ENCODE data around the gene HES4. TPM values are rescaled to one million over a fixed set of nuclear protein-coding genes. Genes with fewer than 3 reads are reported as not detected.

The HES4 gene
- total and polyA plus RNA-seq, 2 donors (not counting 3 experiments of a cell fraction or from before 2014, with no cell fraction given): 30.5 to 37.6 TPM

DNA sequence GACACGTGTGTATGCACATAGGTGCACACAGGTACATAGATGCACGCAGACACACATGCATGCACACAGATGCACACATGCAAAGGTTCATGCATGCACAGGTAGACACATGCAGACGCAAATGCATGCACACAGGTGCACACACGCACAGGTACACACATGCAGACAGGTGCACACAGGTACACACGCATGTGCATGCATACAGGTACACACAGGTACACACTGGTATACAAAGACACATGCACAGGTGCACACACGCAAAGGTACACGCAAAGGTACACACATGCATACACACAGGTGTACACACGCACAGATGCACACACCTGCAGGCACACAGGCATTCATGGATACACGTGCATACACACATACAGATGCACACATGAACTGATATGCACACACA is 49.6 kb downstream of the HES4 start:
- intact Hi-C loops (cut with micrococcal nuclease) (no loop called here), dilution Hi-C loops (cut with MboI; ENCODE audit: extremely low pct_ligation_motif_present, low sequenced_read_pairs) (no loop called here)
- Histone ChIP-seq H3K27ac (ENCODE audit: insufficient read depth, low read depth, low read length) (no peak overlapping the region), H4K20me1 (replicated peaks; ENCODE audit: control insufficient read depth, extremely low read depth, insufficient read depth, low read length) (no peaks in the 10 kb centered on the region), H3K9me3 (replicated peaks; ENCODE audit: control insufficient read depth, insufficient read depth, low read length) (no peaks in the 10 kb centered on the region), H2AFZ (ENCODE audit: low read depth, low read length) (no peak overlapping the region), H3K4me3 (replicated peaks in 1 of 3; ENCODE audit: insufficient read depth in 1 of 3, low read depth in 1 of 3, low read length in 3 of 3) (no peak overlapping the region), H3K27me3 (ENCODE audit: control insufficient read depth in 2 of 2, insufficient read depth in 2 of 2, low read length in 2 of 2) (no peaks in the 10 kb centered on the region), H3K4me2 (ENCODE audit: insufficient read depth, low read length) (no peak overlapping the region), H3K4me1 (ENCODE audit: control insufficient read depth, extremely low read depth, insufficient read depth, low read length) (no peaks in the 10 kb centered on the region), H3K36me3 (ENCODE audit: control insufficient read depth in 2 of 2, extremely low read depth in 1 of 2, insufficient read depth in 2 of 2, low read length in 2 of 2) (peaks cover 0 to 68% of the 10 kb centered on the region in 2 experiments), H3K9me1 (replicated peaks; ENCODE audit: control insufficient read depth, extremely low read depth, insufficient read depth, low read length) (no peaks in the 10 kb centered on the region), H3K9ac (replicated peaks; ENCODE audit: extremely low read depth, insufficient read depth, low read length) (no peak overlapping the region), H3K79me2 (ENCODE audit: control insufficient read depth, insufficient read depth, low read length) (no peaks in the 10 kb centered on the region)
- TF ChIP-seq POLR2AphosphoS5 (IDR thresholded peaks at IDR 0.05; ENCODE audit: insufficient read depth, low read depth, low read length): no peak
- TF ChIP-seq, protein P1, sequence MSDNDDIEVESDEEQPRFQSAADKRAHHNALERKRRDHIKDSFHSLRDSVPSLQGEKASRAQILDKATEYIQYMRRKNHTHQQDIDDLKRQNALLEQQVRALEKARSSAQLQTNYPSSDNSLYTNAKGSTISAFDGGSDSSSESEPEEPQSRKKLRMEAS (IDR thresholded peaks at IDR 0.05; ENCODE audit: insufficient read depth, insufficient read length): no peak
- no peak for TF ChIP-seq GATA2 (IDR thresholded peaks at IDR 0.05; ENCODE audit: insufficient read depth, insufficient read length, low read depth, low read length)
- TF ChIP-seq, protein P2, sequence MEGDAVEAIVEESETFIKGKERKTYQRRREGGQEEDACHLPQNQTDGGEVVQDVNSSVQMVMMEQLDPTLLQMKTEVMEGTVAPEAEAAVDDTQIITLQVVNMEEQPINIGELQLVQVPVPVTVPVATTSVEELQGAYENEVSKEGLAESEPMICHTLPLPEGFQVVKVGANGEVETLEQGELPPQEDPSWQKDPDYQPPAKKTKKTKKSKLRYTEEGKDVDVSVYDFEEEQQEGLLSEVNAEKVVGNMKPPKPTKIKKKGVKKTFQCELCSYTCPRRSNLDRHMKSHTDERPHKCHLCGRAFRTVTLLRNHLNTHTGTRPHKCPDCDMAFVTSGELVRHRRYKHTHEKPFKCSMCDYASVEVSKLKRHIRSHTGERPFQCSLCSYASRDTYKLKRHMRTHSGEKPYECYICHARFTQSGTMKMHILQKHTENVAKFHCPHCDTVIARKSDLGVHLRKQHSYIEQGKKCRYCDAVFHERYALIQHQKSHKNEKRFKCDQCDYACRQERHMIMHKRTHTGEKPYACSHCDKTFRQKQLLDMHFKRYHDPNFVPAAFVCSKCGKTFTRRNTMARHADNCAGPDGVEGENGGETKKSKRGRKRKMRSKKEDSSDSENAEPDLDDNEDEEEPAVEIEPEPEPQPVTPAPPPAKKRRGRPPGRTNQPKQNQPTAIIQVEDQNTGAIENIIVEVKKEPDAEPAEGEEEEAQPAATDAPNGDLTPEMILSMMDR (IDR thresholded peaks at IDR 0.05; ENCODE audit: extremely low read depth in 1 of 2, insufficient read depth in 1 of 2, low read depth in 1 of 2, low read length in 2 of 2): no peak
- no peak for TF ChIP-seq EZH2 (IDR thresholded peaks at IDR 0.05; ENCODE audit: borderline replicate concordance, low read depth, low read length, severe bottlenecking)
- no peak for TF ChIP-seq FOS (IDR thresholded peaks at IDR 0.05; ENCODE audit: borderline replicate concordance, insufficient read depth, low read length)
- FAIRE-seq (no peak), DNase-seq (ENCODE audit: low read depth, low spot score) (no peak)
- BruUV-seq (replicated peaks): no TSS peak
- POLR2A ChIA-PET: no interaction called here
- CTCF ChIA-PET: no interaction called here

Small RNAs within 50 kb of the gene (small RNA-seq; reads per million reads assigned to genes)
- gene AL645608.3 (ENCODE audit: insufficient read depth, insufficient read length, low read depth, low replicate concordance): not detected

Other genes with a start within 250 kb of the HES4 start
- not detected in 2 replicates for gene SAMD11, start 76.2 kb downstream of the HES4 start, total RNA-seq
- 0.08 TPM in 1 of 2 replicates, not detected in the other for gene SAMD11, start 76.2 kb downstream of the HES4 start, polyA plus RNA-seq
- 87.9 and 88.6 TPM in 2 replicates for gene NOC2L, start 40.8 kb downstream of the HES4 start, total RNA-seq
- 50.7 and 55.3 TPM in 2 replicates for gene NOC2L, start 40.8 kb downstream of the HES4 start, polyA plus RNA-seq
- gene KLHL17, start 39.5 kb downstream of the HES4 start, total RNA-seq: 28.6 and 30.1 TPM in 2 replicates
- 27.0 and 39.9 TPM in 2 replicates for gene KLHL17, start 39.5 kb downstream of the HES4 start, polyA plus RNA-seq
- gene PLEKHN1, start 33.6 kb downstream of the HES4 start, total RNA-seq: 0.48 and 0.88 TPM in 2 replicates
- 0.29 and 0.35 TPM in 2 replicates for gene PLEKHN1, start 33.6 kb downstream of the HES4 start, polyA plus RNA-seq
- gene PERM1, start 18.0 kb downstream of the HES4 start, total RNA-seq: not detected in 2 replicates
- gene PERM1, start 18.0 kb downstream of the HES4 start, polyA plus RNA-seq: not detected in 2 replicates
- gene ISG15, start 13.4 kb upstream of the HES4 start, total RNA-seq: 44.6 and 47.6 TPM in 2 replicates
- gene ISG15, start 13.4 kb upstream of the HES4 start, polyA plus RNA-seq: 154 and 220 TPM in 2 replicates
- 67.8 and 75.6 TPM in 2 replicates for gene AGRN, start 20.0 kb upstream of the HES4 start, total RNA-seq
- gene AGRN, start 20.0 kb upstream of the HES4 start, polyA plus RNA-seq: 66.6 and 78.9 TPM in 2 replicates
- not detected in 2 replicates for gene RNF223, start 74.2 kb upstream of the HES4 start, total RNA-seq
- gene RNF223, start 74.2 kb upstream of the HES4 start, polyA plus RNA-seq: not detected in 2 replicates
- gene C1orf159, start 116.0 kb upstream of the HES4 start, total RNA-seq: 19.7 and 20.1 TPM in 2 replicates
- 16.1 and 20.1 TPM in 2 replicates for gene C1orf159, start 116.0 kb upstream of the HES4 start, polyA plus RNA-seq
- gene TTLL10, start 173.8 kb upstream of the HES4 start, total RNA-seq: not detected in 2 replicates
- gene TTLL10, start 173.8 kb upstream of the HES4 start, polyA plus RNA-seq: not detected in 2 replicates
- not detected in 2 replicates for gene TNFRSF18, start 206.5 kb upstream of the HES4 start, total RNA-seq
- gene TNFRSF18, start 206.5 kb upstream of the HES4 start, polyA plus RNA-seq: not detected in 2 replicates
- 0.62 and 1.5 TPM in 2 replicates for gene TNFRSF4, start 214.1 kb upstream of the HES4 start, total RNA-seq
- gene TNFRSF4, start 214.1 kb upstream of the HES4 start, polyA plus RNA-seq: 0.55 and 1.4 TPM in 2 replicates
- 171 and 185 TPM in 2 replicates for gene SDF4, start 231.9 kb upstream of the HES4 start, total RNA-seq
- gene SDF4, start 231.9 kb upstream of the HES4 start, polyA plus RNA-seq: 156 and 175 TPM in 2 replicates
- gene B3GALT6, start 232.1 kb upstream of the HES4 start, total RNA-seq: 24.4 and 24.6 TPM in 2 replicates
- 34.1 and 43.3 TPM in 2 replicates for gene B3GALT6, start 232.1 kb upstream of the HES4 start, polyA plus RNA-seq
- gene C1QTNF12, start 246.6 kb upstream of the HES4 start, total RNA-seq: 1.9 and 4.1 TPM in 2 replicates
- 0.67 and 1.0 TPM in 2 replicates for gene C1QTNF12, start 246.6 kb upstream of the HES4 start, polyA plus RNA-seq